Activated CD4-positive, alpha-beta T cell treated with anti-CD3 and anti-CD28 coated beads, Interleukin-2, amount 10 ng/mL, durations not matched to agents 7 days and 5 days (primary cell): ENCODE data around the gene GABPB2. TPM values are rescaled to one million over a fixed set of nuclear protein-coding genes. Genes with fewer than 3 reads are reported as not detected.

ENCODE experiments used
- CTCF ChIA-PET: fragments of 350-600 bp; sonication (Branson Sonifier 250); formaldehyde crosslinking; loops from one replicate; lab custom pipeline; 2021; ENCODE audit warnings: antibody characterized with exemption; lab: Charles Lee
- POLR2A ChIA-PET: fragments of 350-600 bp; sonication (Branson Sonifier 250); formaldehyde crosslinking; loops from one replicate; lab custom pipeline; 2021; ENCODE audit warnings: antibody characterized with exemption; lab: Charles Lee
- DNase-seq: peaks from one replicate; pipeline ENCODE4 v3.0.0-alpha.2; 2020
- H3K27ac Mint-ChIP-seq: one replicate; pipeline ENCODE4 v1.8.0; 2021; ENCODE audit warnings: mild to moderate bottlenecking, moderate library complexity, mixed read lengths
- H3K27me3 Mint-ChIP-seq: one replicate; pipeline ENCODE4 v1.8.0; 2021; ENCODE audit warnings: mixed read lengths
- H3K36me3 Mint-ChIP-seq: one replicate; pipeline ENCODE4 v1.8.0; 2021; ENCODE audit warnings: low read depth, mixed read lengths
- H3K4me1 Mint-ChIP-seq: one replicate; pipeline ENCODE4 v1.8.0; 2021; ENCODE audit warnings: mixed read lengths
- H3K4me3 Mint-ChIP-seq: one replicate; pipeline ENCODE4 v1.8.0; 2021; ENCODE audit warnings: mild to moderate bottlenecking, moderate library complexity, mixed read lengths
- H3K9me3 Mint-ChIP-seq: one replicate; pipeline ENCODE4 v1.8.0; 2021; ENCODE audit warnings: mixed read lengths
- total RNA-seq, 2 experiments: library from RNA; stranded (reverse); gene quantifications; one replicate each; pipeline ENCODE4 v1.2.3, GENCODE V29; 2021

The GABPB2 gene
- total RNA-seq, 2 experiments from 2014 or later = 28.1 to 30.9 TPM

- H3K4me3 Mint-ChIP-seq = no peak overlapping the region
- no peaks in the 10 kb centered on the region for H3K4me1 Mint-ChIP-seq
- no peaks in the 10 kb centered on the region for H3K9me3 Mint-ChIP-seq
- no peak for DNase-seq
- no peak overlapping the region for H3K27ac Mint-ChIP-seq
- CTCF ChIA-PET = interaction anchor here (1.8 kb wide), 1 partner anchor 9 kb away, joined by 8 read pairs; no protein-coding TSS in a partner anchor
- POLR2A ChIA-PET = no interaction called here
- H3K36me3 Mint-ChIP-seq = peaks cover 9% of the 10 kb centered on the region
- H3K27me3 Mint-ChIP-seq = no peaks in the 10 kb centered on the region
Observed at GRCh38 chr1:151108331-151108730, 37.8 kb downstream of the GABPB2 start.

- H3K9me3 Mint-ChIP-seq = no peaks in the 10 kb centered on the region
- H3K27me3 Mint-ChIP-seq = no peaks in the 10 kb centered on the region
- no peak for DNase-seq
- ChIA-PET CTCF (interaction anchor here (0.7 to 1.1 kb wide), 4 partner anchors 14 to 345 kb away, joined by 3 to 4 read pairs (median 4); partner anchors contain the start of gene PSMD4), POLR2A (no interaction called here)
- H3K4me1 Mint-ChIP-seq = no peaks in the 10 kb centered on the region
- peaks cover 7% of the 10 kb centered on the region for H3K36me3 Mint-ChIP-seq
- no peak overlapping the region for H3K27ac Mint-ChIP-seq
- H3K4me3 Mint-ChIP-seq = no peak overlapping the region
Observed at GRCh38 chr1:151113877-151114276, 43.3 kb downstream of the GABPB2 start.

- ChIA-PET POLR2A (no interaction called here), CTCF (interaction anchor here (0.7 to 2.1 kb wide), 4 partner anchors 9 to 25 kb away, joined by 3 to 8 read pairs (median 4); no protein-coding TSS in a partner anchor)
- H3K27ac Mint-ChIP-seq = no peak overlapping the region
- H3K9me3 Mint-ChIP-seq = no peaks in the 10 kb centered on the region
- H3K4me3 Mint-ChIP-seq = no peak overlapping the region
- H3K27me3 Mint-ChIP-seq = no peaks in the 10 kb centered on the region
- DNase-seq = no peak
- peaks cover 4% of the 10 kb centered on the region for H3K36me3 Mint-ChIP-seq
- H3K4me1 Mint-ChIP-seq = no peaks in the 10 kb centered on the region
Observed at GRCh38 chr1:151124763-151125403, 54.3 kb downstream of the GABPB2 start.

GRCh38 chr1:151128800-151129199, 58.2 kb downstream of the GABPB2 start:
- POLR2A ChIA-PET = interaction anchor here (0.6 kb wide), 1 partner anchor 61 kb away, joined by 8 read pairs; the partner anchor contains the start of gene VPS72
- Mint-ChIP-seq H3K4me1 (peaks cover 13% of the 10 kb centered on the region), H3K9me3 (no peaks in the 10 kb centered on the region), H3K27ac (no peak overlapping the region), H3K4me3 (no peak overlapping the region), H3K36me3 (peaks cover 2% of the 10 kb centered on the region), H3K27me3 (peaks cover 9% of the 10 kb centered on the region)
- CTCF ChIA-PET = interaction anchor here (0.6 to 1.0 kb wide), 3 partner anchors 13 to 96 kb away, joined by 3 to 4 read pairs (median 3); partner anchors contain the start of gene TNFAIP8L2
- no peak for DNase-seq

GRCh38 chr1:151130987-151131586, 60.5 kb downstream of the GABPB2 start:
- Mint-ChIP-seq H3K27ac (peak overlapping the region; percentile 81), H3K9me3 (no peaks in the 10 kb centered on the region), H3K4me3 (peak overlapping the region; percentile 60), H3K27me3 (peaks cover 9% of the 10 kb centered on the region), H3K36me3 (no peaks in the 10 kb centered on the region), H3K4me1 (peaks cover 16% of the 10 kb centered on the region)
- POLR2A ChIA-PET = no interaction called here
- peak; percentile 82 for DNase-seq
- CTCF ChIA-PET = interaction anchor here (0.9 to 1.9 kb wide), 3 partner anchors 11 to 97 kb away, joined by 3 to 6 read pairs (median 4); no protein-coding TSS in a partner anchor

GRCh38 chr1:151131701-151132334, 61.3 kb downstream of the GABPB2 start:
- POLR2A ChIA-PET = interaction anchor here (0.6 kb wide), 1 partner anchor 58 kb away, joined by 10 read pairs; no protein-coding TSS in a partner anchor
- H3K27ac Mint-ChIP-seq = peak overlapping the region; percentile 81

GRCh38 chr1:151132335-151133017, 61.9 kb downstream of the GABPB2 start:
- peaks cover 9% of the 10 kb centered on the region for H3K27me3 Mint-ChIP-seq
- no peaks in the 10 kb centered on the region for H3K9me3 Mint-ChIP-seq
- H3K27ac Mint-ChIP-seq = peak overlapping the region; percentile 19
- ChIA-PET CTCF (interaction anchor here (1.5 to 2.9 kb wide), 2 partner anchors 24 to 33 kb away, joined by 3 to 11 read pairs; partner anchors contain the start of gene TNFAIP8L2), POLR2A (no interaction called here)
- H3K4me3 Mint-ChIP-seq = no peak overlapping the region
- peaks cover 21% of the 10 kb centered on the region for H3K4me1 Mint-ChIP-seq
- no peak for DNase-seq
- H3K36me3 Mint-ChIP-seq = no peaks in the 10 kb centered on the region

More at GRCh38 chr1:151131701-151132334, 61.3 kb downstream of the GABPB2 start:
- peaks cover 21% of the 10 kb centered on the region for H3K4me1 Mint-ChIP-seq
- CTCF ChIA-PET = interaction anchor here (0.9 to 1.1 kb wide), 2 partner anchors 10 to 96 kb away, joined by 3 to 4 read pairs; no protein-coding TSS in a partner anchor
- DNase-seq = no peak
- peak overlapping the region; percentile 60 for H3K4me3 Mint-ChIP-seq
- no peaks in the 10 kb centered on the region for H3K9me3 Mint-ChIP-seq
- H3K36me3 Mint-ChIP-seq = no peaks in the 10 kb centered on the region
- H3K27me3 Mint-ChIP-seq = peaks cover 9% of the 10 kb centered on the region

- no peak overlapping the region for H3K4me3 Mint-ChIP-seq
- peaks cover 9% of the 10 kb centered on the region for H3K27me3 Mint-ChIP-seq
- no peak for DNase-seq
- H3K9me3 Mint-ChIP-seq = no peaks in the 10 kb centered on the region
- H3K36me3 Mint-ChIP-seq = no peaks in the 10 kb centered on the region
- peaks cover 21% of the 10 kb centered on the region for H3K4me1 Mint-ChIP-seq
- H3K27ac Mint-ChIP-seq = no peak overlapping the region
- POLR2A ChIA-PET = no interaction called here
- CTCF ChIA-PET = interaction anchor here (0.6 to 2.9 kb wide), 7 partner anchors 9 to 82 kb away, joined by 3 to 11 read pairs (median 3); partner anchors contain the start of gene TNFAIP8L2
Observed at GRCh38 chr1:151133018-151133806, 62.7 kb downstream of the GABPB2 start.

GRCh38 chr1:151134396-151134795, 63.8 kb downstream of the GABPB2 start:
- Mint-ChIP-seq H3K4me1 (peaks cover 21% of the 10 kb centered on the region), H3K27ac (no peak overlapping the region), H3K27me3 (peaks cover 9% of the 10 kb centered on the region), H3K36me3 (no peaks in the 10 kb centered on the region), H3K9me3 (no peaks in the 10 kb centered on the region), H3K4me3 (no peak overlapping the region)
- no peak for DNase-seq
- ChIA-PET CTCF (interaction anchor here (0.5 to 2.9 kb wide), 6 partner anchors 9 to 116 kb away, joined by 3 to 11 read pairs (median 4); no protein-coding TSS in a partner anchor), POLR2A (no interaction called here)

GRCh38 chr1:151134991-151135390, 64.4 kb downstream of the GABPB2 start:
- ChIA-PET POLR2A (no interaction called here), CTCF (interaction anchor here (0.5 to 2.9 kb wide), 7 partner anchors 9 to 116 kb away, joined by 3 to 11 read pairs (median 4); partner anchors contain the start of gene TNFAIP8L2)
- Mint-ChIP-seq H3K36me3 (no peaks in the 10 kb centered on the region), H3K9me3 (no peaks in the 10 kb centered on the region), H3K4me3 (no peak overlapping the region), H3K27ac (no peak overlapping the region), H3K4me1 (peaks cover 21% of the 10 kb centered on the region), H3K27me3 (peaks cover 9% of the 10 kb centered on the region)
- DNase-seq = no peak
